Epithelial cell of esophagus (primary cell): ENCODE measurements around the gene PTK7.

ENCODE experiments used
- DNase-seq: peaks from one replicate; pipeline ENCODE4 v3.0.0; 2010; ENCODE audit warnings: low read depth
- H3K4me3 ChIP-seq: 2 replicates; pipeline ENCODE4 v1.5.1; 2011; ENCODE audit warnings: mild to moderate bottlenecking, low read length, control low read depth
- CTCF ChIP-seq: IDR thresholded peaks from 2 replicates; pipeline ENCODE4 v1.5.1; 2011; ENCODE audit warnings: low read depth, mild to moderate bottlenecking, low read length, control low read depth, inconsistent platforms; ENCODE audit not compliant: insufficient read depth; ENCODE audit errors: missing control alignments

PTK7 gene

GRCh38 chr6:43093436-43094289 lies 17.5 kb downstream of the PTK7 start:
- peak; percentile 50 for DNase-seq
- H3K4me3 ChIP-seq = peak overlapping the region; percentile 10
- no peak for TF ChIP-seq CTCF

- no peak for DNase-seq
- no peak for TF ChIP-seq CTCF
- H3K4me3 ChIP-seq = peak overlapping the region; percentile 47
Observed at GRCh38 chr6:43095939-43096338, 19.8 kb downstream of the PTK7 start.

- no peak for TF ChIP-seq CTCF
- peak overlapping the region; percentile 47 for H3K4me3 ChIP-seq
- DNase-seq = peak; percentile 97
Observed at GRCh38 chr6:43096451-43097097, 20.5 kb downstream of the PTK7 start.

GRCh38 chr6:43097098-43097489 lies 21.0 kb downstream of the PTK7 start:
- no peak for TF ChIP-seq CTCF
- peak overlapping the region; percentile 5 for H3K4me3 ChIP-seq
- DNase-seq = no peak

GRCh38 chr6:43097502-43097901 lies 21.4 kb downstream of the PTK7 start:
- H3K4me3 ChIP-seq = no peak overlapping the region
- no peak for DNase-seq
- TF ChIP-seq CTCF = no peak

- H3K4me3 ChIP-seq = no peak overlapping the region
- DNase-seq = no peak
- TF ChIP-seq CTCF = no peak
Observed at GRCh38 chr6:43101497-43101896, 25.4 kb downstream of the PTK7 start.
